Panc1 (cell line): Measurements from ENCODE around the gene YPEL1. TPM values are rescaled to one million over a fixed set of nuclear protein-coding genes. Genes with fewer than 3 reads are reported as not detected.
"Not testable (repeated sequence)": the region's sequence is repeated elsewhere in the genome, so short reads cannot be mapped to it uniquely, and the experiment has no call there.

Source experiments
- ATAC-seq: fragments of 200-7000 bp; cut with Tn5 transposase; 2 replicates; pipeline ENCODE4 v1.9.1; 2020; ENCODE audit warnings: mild to moderate bottlenecking, moderate library complexity
- BruUV-seq: library from RNA; stranded (reverse); fragments of 400-500 nt; replicated peaks from 2 replicates; lab custom pipeline; 2021; lab: Mats Ljungman, UMichigan
- CTCF ChIA-PET: fragments of 300-600 bp; sonication (Branson Sonifier 250); formaldehyde crosslinking; loops from one replicate; lab custom pipeline; 2022; ENCODE audit warnings: antibody characterized with exemption; lab: Charles Lee
- POLR2A ChIA-PET: fragments of 300-600 bp; sonication (Branson Sonifier 250); formaldehyde crosslinking; loops from one replicate; lab custom pipeline; 2022; ENCODE audit warnings: antibody characterized with exemption; lab: Charles Lee
- DNase-seq: peaks from one replicate; pipeline ENCODE4 v3.0.0-alpha.2; 2010; ENCODE audit warnings: low read depth, low spot score
- H3K27ac ChIP-seq: 2 replicates; pipeline ENCODE4 v1.5.1; 2011; ENCODE audit warnings: mild to moderate bottlenecking, low read length, inconsistent platforms
- H3K27me3 ChIP-seq: fragments of 200-500 bp; sonication (Bioruptor generic); 2 replicates; pipeline ENCODE4 v1.6.0; 2014; ENCODE audit warnings: low read length, inconsistent platforms; ENCODE audit not compliant: control insufficient read depth, insufficient read depth
- H3K36me3 ChIP-seq: fragments of 200-500 bp; sonication (Bioruptor generic); 2 replicates; pipeline ENCODE4 v1.5.1; 2014; ENCODE audit warnings: inconsistent platforms, mild to moderate bottlenecking, low read length, moderate library complexity; ENCODE audit not compliant: control insufficient read depth, insufficient read depth
- H3K4me1 ChIP-seq: 2 replicates; pipeline ENCODE4 v1.5.1; 2011; ENCODE audit warnings: inconsistent platforms, mild to moderate bottlenecking, low read length, moderate library complexity; ENCODE audit not compliant: control insufficient read depth, insufficient read depth
- H3K4me3 ChIP-seq, 2 experiments: 2 replicates each; pipeline ENCODE4 v1.5.1; 2011 to 2012; ENCODE audit warnings: low read depth in 2 of 2, low read length in 2 of 2, mild to moderate bottlenecking in 2 of 2, inconsistent platforms in 1 of 2, moderate library complexity in 1 of 2
- H3K9me3 ChIP-seq: fragments of 200-500 bp; sonication (Bioruptor generic); 2 replicates; pipeline ENCODE4 v1.5.1; 2014; ENCODE audit warnings: low read depth, mild to moderate bottlenecking, inconsistent platforms, low read length, moderate library complexity; ENCODE audit not compliant: control insufficient read depth, insufficient read depth
- POLR2AphosphoS5 ChIP-seq: IDR thresholded peaks from 2 replicates; pipeline ENCODE4 v1.6.1; 2012; ENCODE audit warnings: mild to moderate bottlenecking, low read depth, low read length, moderate library complexity
- SIN3A ChIP-seq: IDR thresholded peaks from 2 replicates; pipeline ENCODE4 v1.6.1; 2012; ENCODE audit warnings: low read depth, mild to moderate bottlenecking, low read length, moderate library complexity, borderline replicate concordance; ENCODE audit not compliant: insufficient read depth
- TCF7L2 ChIP-seq: IDR thresholded peaks from 2 replicates; pipeline ENCODE4 v1.6.1; 2011; ENCODE audit warnings: mild to moderate bottlenecking, low read depth, low read length, inconsistent platforms
- in situ Hi-C: cut with HindIII; loops from 2 replicates; pipeline ENCODE4 v1.10.0; 2016; ENCODE audit warnings: low sequenced_read_pairs, low pct_unique_long_range_greater_than_20kb
- intact Hi-C: fragments of 100-400 bp; cut with micrococcal nuclease; formaldehyde crosslinking; loops from one replicate; pipeline ENCODE4 v1.10.0; 2022; ENCODE audit not compliant: unreplicated experiment
- total RNA-seq: library from RNA; stranded (reverse); gene quantifications from one replicate; pipeline ENCODE4 v1.2.1, GENCODE V29; 2021; ENCODE audit not compliant: unreplicated experiment
- TF ChIP-seq, protein P1 (sequence below), 2 experiments: IDR thresholded peaks; 2 replicates each; pipeline ENCODE4 v1.6.1; 2011 to 2012; ENCODE audit warnings: low read depth in 2 of 2, control low read depth in 1 of 2, low read length in 1 of 2, mild to moderate bottlenecking in 1 of 2, moderate library complexity in 1 of 2; ENCODE audit not compliant: insufficient read depth in 1 of 2
- TF ChIP-seq, protein P2 (sequence below): fragments of 450-650 bp; IDR thresholded peaks from 2 replicates; pipeline ENCODE4 v1.5.1; 2017; ENCODE audit warnings: mild to moderate bottlenecking

The YPEL1 gene
- total RNA-seq, 1 experiment from 2014 or later, result 4.0 TPM

DNA sequence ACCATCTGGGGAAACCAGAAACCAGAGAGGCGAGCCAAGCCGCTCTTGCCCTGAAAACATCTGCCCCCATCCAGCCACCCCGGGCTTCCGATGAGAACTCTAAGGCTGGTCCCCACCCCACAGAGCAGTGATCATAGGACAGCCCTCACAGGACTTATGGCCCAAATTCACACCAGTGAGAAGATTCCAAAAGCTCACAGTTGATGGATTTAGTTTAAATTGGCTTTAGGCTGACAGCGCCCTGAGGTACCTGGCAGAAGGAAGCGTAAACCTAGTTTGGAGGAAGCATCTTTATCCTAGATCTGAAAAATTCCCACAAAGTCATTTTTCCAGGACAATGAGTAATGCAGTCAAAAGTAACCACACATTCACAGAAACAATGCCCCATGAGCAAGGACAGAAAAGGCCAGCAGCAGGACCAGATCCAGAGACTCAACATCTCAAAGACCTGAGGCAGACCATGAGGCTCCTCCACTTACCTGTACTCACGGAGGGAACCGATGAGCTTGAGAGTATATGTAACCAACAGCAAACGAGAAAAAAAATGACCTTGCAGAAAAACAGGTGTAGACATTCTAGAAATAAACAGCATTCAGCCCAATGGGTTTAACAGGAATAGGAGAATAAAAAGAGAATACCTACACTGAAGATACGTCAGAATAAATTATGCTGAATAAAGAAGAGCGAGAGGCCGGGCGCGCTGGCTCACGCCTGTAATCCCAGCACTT is 19.0 kb downstream of the YPEL1 start:
- DNase-seq, H3K36me3 ChIP-seq, H3K4me3 ChIP-seq, POLR2A ChIA-PET, ATAC-seq, H3K27me3 ChIP-seq, H3K9me3 ChIP-seq, intact Hi-C loops, H3K4me1 ChIP-seq, in situ Hi-C loops, H3K27ac ChIP-seq, BruUV-seq, CTCF ChIA-PET: not testable (repeated sequence)

DNA sequence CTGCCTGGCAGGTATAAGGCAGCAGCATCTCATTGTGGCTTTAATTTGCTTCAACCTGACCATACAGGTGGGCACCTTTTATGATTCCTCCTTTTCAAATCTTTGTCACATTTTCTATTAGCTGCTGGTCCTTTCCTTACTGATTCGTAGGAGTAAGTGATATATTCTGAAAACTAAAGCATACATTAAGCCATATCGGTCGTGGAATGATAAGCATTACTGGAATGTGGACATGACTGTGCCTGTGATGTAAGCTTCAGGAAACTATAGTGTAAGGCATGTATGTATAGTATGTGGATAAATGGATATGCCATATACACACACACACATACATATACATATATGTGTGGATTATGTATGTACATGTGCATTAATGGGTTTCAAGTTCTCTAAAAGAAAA is 20.8 kb downstream of the YPEL1 start:
- POLR2A ChIA-PET, result no interaction called here
- CTCF ChIA-PET, result no interaction called here

More for the DNA sequence above, 20.8 kb downstream of the YPEL1 start:
- no peak overlapping the region for H3K27ac ChIP-seq
- no peak for DNase-seq
- no peaks in the 10 kb centered on the region for H3K9me3 ChIP-seq
- ATAC-seq, result no peak
- BruUV-seq, result no TSS peak
- in situ Hi-C loops, result no loop called here
- TF ChIP-seq, protein P1, sequence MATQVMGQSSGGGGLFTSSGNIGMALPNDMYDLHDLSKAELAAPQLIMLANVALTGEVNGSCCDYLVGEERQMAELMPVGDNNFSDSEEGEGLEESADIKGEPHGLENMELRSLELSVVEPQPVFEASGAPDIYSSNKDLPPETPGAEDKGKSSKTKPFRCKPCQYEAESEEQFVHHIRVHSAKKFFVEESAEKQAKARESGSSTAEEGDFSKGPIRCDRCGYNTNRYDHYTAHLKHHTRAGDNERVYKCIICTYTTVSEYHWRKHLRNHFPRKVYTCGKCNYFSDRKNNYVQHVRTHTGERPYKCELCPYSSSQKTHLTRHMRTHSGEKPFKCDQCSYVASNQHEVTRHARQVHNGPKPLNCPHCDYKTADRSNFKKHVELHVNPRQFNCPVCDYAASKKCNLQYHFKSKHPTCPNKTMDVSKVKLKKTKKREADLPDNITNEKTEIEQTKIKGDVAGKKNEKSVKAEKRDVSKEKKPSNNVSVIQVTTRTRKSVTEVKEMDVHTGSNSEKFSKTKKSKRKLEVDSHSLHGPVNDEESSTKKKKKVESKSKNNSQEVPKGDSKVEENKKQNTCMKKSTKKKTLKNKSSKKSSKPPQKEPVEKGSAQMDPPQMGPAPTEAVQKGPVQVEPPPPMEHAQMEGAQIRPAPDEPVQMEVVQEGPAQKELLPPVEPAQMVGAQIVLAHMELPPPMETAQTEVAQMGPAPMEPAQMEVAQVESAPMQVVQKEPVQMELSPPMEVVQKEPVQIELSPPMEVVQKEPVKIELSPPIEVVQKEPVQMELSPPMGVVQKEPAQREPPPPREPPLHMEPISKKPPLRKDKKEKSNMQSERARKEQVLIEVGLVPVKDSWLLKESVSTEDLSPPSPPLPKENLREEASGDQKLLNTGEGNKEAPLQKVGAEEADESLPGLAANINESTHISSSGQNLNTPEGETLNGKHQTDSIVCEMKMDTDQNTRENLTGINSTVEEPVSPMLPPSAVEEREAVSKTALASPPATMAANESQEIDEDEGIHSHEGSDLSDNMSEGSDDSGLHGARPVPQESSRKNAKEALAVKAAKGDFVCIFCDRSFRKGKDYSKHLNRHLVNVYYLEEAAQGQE (IDR thresholded peaks at IDR 0.05; ENCODE audit: insufficient read depth in 1 of 2, low read depth in 2 of 2, low read length in 1 of 2), result no peak
- TF ChIP-seq SIN3A (no peak), POLR2AphosphoS5 (no peak), TCF7L2 (no peak)
- TF ChIP-seq, protein P2, sequence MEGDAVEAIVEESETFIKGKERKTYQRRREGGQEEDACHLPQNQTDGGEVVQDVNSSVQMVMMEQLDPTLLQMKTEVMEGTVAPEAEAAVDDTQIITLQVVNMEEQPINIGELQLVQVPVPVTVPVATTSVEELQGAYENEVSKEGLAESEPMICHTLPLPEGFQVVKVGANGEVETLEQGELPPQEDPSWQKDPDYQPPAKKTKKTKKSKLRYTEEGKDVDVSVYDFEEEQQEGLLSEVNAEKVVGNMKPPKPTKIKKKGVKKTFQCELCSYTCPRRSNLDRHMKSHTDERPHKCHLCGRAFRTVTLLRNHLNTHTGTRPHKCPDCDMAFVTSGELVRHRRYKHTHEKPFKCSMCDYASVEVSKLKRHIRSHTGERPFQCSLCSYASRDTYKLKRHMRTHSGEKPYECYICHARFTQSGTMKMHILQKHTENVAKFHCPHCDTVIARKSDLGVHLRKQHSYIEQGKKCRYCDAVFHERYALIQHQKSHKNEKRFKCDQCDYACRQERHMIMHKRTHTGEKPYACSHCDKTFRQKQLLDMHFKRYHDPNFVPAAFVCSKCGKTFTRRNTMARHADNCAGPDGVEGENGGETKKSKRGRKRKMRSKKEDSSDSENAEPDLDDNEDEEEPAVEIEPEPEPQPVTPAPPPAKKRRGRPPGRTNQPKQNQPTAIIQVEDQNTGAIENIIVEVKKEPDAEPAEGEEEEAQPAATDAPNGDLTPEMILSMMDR, result no peak
- H3K4me3 ChIP-seq, result no peak overlapping the region
- no peaks in the 10 kb centered on the region for H3K4me1 ChIP-seq
- H3K36me3 ChIP-seq, result no peaks in the 10 kb centered on the region
- intact Hi-C loops, result loop anchor here (5.0 kb wide), 1 partner anchor 223 kb away; no protein-coding TSS in a partner anchor
- H3K27me3 ChIP-seq, result no peaks in the 10 kb centered on the region
